ENCODE results near the gene RFT1. TPM values are rescaled to one million over a fixed set of nuclear protein-coding genes. Genes with fewer than 3 reads are reported as not detected.
"Not testable (repeated sequence)": the region's sequence is repeated elsewhere in the genome, so short reads cannot be mapped to it uniquely, and the experiment has no call there.

Gene RFT1
- total RNA-seq, 3 donors from 2014 or later: 43.6 to 45.1 (median 44.3) TPM

GRCh38 chr3:53073553-53074365 is 56.5 kb downstream of the RFT1 start:
- peaks cover 13% of the 10 kb centered on the region for H3K4me1 Mint-ChIP-seq (ENCODE audit: low read depth)
- H3K27me3 Mint-ChIP-seq (ENCODE audit: low read depth): no peaks in the 10 kb centered on the region
- DNase-seq (no peak), ATAC-seq (no peak)
- H3K36me3 Mint-ChIP-seq (ENCODE audit: insufficient read depth): no peaks in the 10 kb centered on the region
- H3K9me3 Mint-ChIP-seq: no peaks in the 10 kb centered on the region
- H3K4me3 Mint-ChIP-seq: peak overlapping the region; percentile 87

DNA sequence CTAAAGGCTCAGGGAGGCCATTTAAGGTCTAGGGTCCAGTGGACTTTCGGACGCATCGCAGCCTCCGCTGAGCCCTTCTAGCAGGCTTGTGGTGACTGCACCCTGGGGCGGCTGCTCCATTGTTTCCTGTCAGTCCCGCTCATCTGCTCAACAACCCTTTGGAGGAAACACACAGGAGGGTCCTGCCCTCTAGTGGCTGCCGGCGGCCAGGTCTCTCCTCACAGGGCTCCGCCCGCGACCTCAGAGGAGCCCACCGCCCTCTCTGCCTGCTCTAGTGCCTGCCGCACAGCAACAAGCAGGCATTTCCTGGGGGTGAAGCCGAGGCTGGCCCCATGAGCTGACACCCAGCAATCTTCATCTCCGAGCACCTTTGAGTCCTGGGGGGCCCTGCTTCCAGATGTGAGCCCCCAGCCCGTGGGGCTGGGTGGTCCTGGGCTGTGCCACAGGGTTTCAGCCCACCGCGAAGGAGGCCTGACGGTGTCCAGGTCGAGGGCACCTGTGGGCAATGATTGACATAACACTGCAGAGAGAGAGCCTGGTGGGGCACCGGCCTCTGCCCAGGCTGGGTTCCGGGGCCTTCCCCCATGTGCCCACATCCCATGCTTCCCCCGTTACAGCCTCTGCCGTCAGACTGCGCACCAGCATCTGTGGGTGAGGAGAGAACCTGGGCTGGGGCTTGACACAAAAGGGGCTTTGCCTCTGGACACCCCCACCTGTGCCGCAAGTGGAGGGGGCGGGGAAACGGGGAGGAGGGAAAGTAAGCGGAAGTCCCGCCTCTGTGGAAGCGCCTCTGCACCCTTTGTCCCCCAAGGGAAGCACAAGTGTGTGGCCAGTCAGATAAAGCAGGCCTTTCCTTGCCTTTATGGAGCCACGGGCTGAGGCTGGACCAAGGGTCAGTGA is 57.3 kb downstream of the RFT1 start:
- DNase-seq (peak; percentile 84), ATAC-seq (peak; percentile 97)
- Mint-ChIP-seq H3K9me3 (no peaks in the 10 kb centered on the region), H3K27me3 (ENCODE audit: low read depth) (no peaks in the 10 kb centered on the region), H3K36me3 (ENCODE audit: insufficient read depth) (no peaks in the 10 kb centered on the region), H3K4me3 (peak overlapping the region; percentile 87), H3K4me1 (ENCODE audit: low read depth) (peaks cover 13% of the 10 kb centered on the region)

DNA sequence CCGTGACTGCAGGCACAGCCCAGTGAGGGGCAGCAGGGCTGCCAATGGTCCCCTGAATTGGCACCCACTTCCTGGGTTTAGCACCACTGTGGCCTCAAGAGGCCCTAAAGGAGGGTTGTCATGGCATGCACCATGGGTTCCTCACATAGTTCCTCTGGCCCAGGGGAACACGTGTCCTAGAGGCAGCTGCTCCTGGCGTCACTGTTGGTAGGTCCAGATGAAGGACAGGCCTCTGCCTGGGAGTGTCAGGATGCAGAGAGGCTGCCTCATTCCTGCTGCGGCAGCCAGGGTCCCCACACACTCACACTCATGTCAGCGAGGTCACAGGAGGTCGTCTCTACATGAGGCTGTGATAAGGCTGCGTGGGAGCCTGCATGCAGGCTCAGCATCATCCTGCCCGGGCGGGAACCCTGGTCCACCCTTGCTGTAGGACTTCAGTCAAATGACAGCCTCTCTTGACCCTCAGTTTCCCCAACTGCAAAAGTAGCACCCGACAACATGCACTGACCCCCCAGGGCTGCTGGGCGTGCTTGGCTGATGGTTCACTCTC is 58.3 kb downstream of the RFT1 start:
- peak overlapping the region; percentile 87 for H3K4me3 Mint-ChIP-seq
- peaks cover 13% of the 10 kb centered on the region for H3K4me1 Mint-ChIP-seq (ENCODE audit: low read depth)
- H3K27me3 Mint-ChIP-seq (ENCODE audit: low read depth): no peaks in the 10 kb centered on the region
- no peaks in the 10 kb centered on the region for H3K9me3 Mint-ChIP-seq
- ATAC-seq (no peak), DNase-seq (no peak)
- H3K36me3 Mint-ChIP-seq (ENCODE audit: insufficient read depth): no peaks in the 10 kb centered on the region

DNA sequence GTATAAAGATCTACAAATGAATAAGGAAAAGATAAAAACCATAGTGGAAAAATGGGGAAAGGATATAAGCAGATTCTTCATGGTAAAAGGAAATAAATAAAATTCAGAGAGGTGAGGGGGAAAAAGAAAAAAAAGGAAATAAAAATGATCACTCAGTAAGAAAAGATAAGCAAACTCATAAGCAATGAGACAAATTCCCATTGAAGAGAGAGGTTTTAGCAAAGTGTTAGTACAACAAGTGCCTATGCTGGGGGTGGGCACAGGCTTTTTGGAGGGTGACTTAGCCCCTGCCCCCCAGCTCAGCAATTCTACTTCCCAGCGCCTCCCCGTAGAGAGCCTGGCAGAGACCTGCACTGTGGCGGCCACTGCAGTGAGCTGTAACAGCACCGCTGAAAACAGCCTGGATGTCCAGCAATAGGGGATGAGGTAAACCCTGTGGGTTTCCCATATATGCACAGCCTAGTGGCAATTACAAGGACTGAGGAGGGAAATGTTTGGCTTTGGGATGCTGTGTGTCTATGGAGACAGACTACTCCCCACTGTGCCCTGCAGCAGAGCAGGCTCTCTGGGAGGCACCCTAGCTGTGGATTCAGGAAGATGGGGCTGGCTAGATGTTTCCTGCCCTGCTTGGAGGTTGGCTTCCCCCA is 60.7 kb downstream of the RFT1 start:
- no peak for ATAC-seq
- H3K4me1 Mint-ChIP-seq (ENCODE audit: low read depth): peaks cover 13% of the 10 kb centered on the region
- no peak for DNase-seq
- H3K36me3 Mint-ChIP-seq (ENCODE audit: insufficient read depth): no peaks in the 10 kb centered on the region
- no peaks in the 10 kb centered on the region for H3K9me3 Mint-ChIP-seq
- H3K4me3 Mint-ChIP-seq: no peak overlapping the region
- H3K27me3 Mint-ChIP-seq (ENCODE audit: low read depth): no peaks in the 10 kb centered on the region

GRCh38 chr3:53068176-53068575 is 62.1 kb downstream of the RFT1 start:
- no peak for ATAC-seq
- no peak for DNase-seq
- Mint-ChIP-seq H3K4me3 (no peak overlapping the region), H3K27me3 (ENCODE audit: low read depth) (no peaks in the 10 kb centered on the region), H3K36me3 (ENCODE audit: insufficient read depth) (no peaks in the 10 kb centered on the region), H3K4me1 (ENCODE audit: low read depth) (peaks cover 10% of the 10 kb centered on the region), H3K9me3 (no peaks in the 10 kb centered on the region)

DNA sequence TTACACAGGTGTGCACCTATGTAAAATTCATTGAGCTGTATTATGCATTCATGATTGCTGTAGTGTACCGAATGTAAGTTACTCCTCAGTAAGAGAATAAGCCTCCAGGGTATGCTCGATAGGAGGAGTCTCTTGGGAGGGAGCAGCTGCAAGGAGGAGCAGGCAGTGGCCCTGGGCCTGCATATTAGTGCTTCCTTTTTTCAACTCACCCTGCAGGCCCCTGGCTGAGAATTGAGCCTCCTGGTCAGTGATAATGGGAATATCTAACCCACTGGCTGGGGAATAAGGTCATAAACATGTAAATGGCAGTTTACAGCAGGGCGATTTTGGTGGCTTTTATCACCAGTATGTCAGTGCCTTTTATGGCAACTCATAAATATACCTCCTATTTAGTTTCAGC is 62.7 kb downstream of the RFT1 start:
- Mint-ChIP-seq H3K9me3 (no peaks in the 10 kb centered on the region), H3K27me3 (ENCODE audit: low read depth) (no peaks in the 10 kb centered on the region), H3K36me3 (ENCODE audit: insufficient read depth) (no peaks in the 10 kb centered on the region), H3K4me3 (no peak overlapping the region), H3K4me1 (ENCODE audit: low read depth) (peaks cover 7% of the 10 kb centered on the region)
- ATAC-seq (no peak), DNase-seq (no peak)

GRCh38 chr3:53065841-53066480 is 64.3 kb downstream of the RFT1 start:
- DNase-seq (no peak), ATAC-seq (no peak)
- peaks cover 3% of the 10 kb centered on the region for H3K27me3 Mint-ChIP-seq (ENCODE audit: low read depth)
- H3K9me3 Mint-ChIP-seq: no peaks in the 10 kb centered on the region
- no peaks in the 10 kb centered on the region for H3K36me3 Mint-ChIP-seq (ENCODE audit: insufficient read depth)
- no peak overlapping the region for H3K4me3 Mint-ChIP-seq
- H3K4me1 Mint-ChIP-seq (ENCODE audit: low read depth): no peaks in the 10 kb centered on the region

DNA sequence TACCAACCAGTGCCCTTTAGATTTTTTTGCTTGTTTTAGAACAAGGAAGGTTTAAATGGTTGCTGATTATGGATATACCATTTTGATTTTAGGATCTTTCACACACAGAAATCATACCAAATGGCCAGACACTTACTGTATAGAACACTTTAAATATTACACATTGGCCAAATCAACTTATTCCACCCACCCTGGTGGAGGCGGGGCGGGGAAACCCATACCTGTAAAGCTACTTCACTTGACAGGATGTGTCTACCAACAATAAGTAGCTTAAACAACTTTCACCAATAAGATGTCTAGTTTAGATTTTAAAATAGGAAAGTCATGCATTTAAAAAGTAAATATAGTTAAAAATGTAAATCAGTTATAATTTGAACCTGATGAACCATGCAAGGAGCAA is 67.3 kb downstream of the RFT1 start:
- ATAC-seq: no peak
- Mint-ChIP-seq H3K4me3 (no peak overlapping the region), H3K9me3 (no peaks in the 10 kb centered on the region), H3K4me1 (ENCODE audit: low read depth) (no peaks in the 10 kb centered on the region), H3K27me3 (ENCODE audit: low read depth) (peaks cover 3% of the 10 kb centered on the region), H3K36me3 (ENCODE audit: insufficient read depth) (no peaks in the 10 kb centered on the region)
- no peak for DNase-seq

- Mint-ChIP-seq H3K36me3 (ENCODE audit: insufficient read depth) (no peaks in the 10 kb centered on the region), H3K27me3 (ENCODE audit: low read depth) (no peaks in the 10 kb centered on the region)
- ATAC-seq: peak in 1 of 2 donors; percentile 38
These were observed 73.8 kb downstream of the RFT1 start for GRCh38 chr3:53056442-53056841.

DNA sequence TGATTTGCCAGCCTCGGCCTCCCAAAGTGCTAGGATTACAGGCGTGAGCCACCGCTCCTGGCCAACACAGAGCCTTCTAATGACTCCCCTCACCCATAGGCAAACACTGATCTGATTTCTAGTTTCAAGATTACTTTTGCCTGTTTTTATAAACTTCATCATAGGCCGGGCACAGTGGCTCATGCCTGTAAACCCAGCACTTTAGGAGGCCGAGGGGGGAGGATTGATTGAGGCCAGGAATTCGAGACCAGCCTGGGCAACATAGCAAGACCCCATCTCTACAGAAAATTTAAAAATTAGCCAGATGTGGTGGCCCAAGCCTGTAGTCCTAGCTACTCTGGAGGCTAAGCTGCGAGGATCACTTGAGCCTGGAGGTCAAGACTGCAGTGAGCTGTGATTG is 76.0 kb downstream of the RFT1 start:
- not testable (repeated sequence) for H3K36me3 Mint-ChIP-seq (ENCODE audit: insufficient read depth); H3K27me3 Mint-ChIP-seq (ENCODE audit: low read depth); ATAC-seq; DNase-seq; H3K4me1 Mint-ChIP-seq (ENCODE audit: low read depth); H3K4me3 Mint-ChIP-seq; H3K9me3 Mint-ChIP-seq

More at GRCh38 chr3:53056442-53056841, 73.8 kb downstream of the RFT1 start:
- Mint-ChIP-seq H3K4me3 (no peak overlapping the region), H3K9me3 (no peaks in the 10 kb centered on the region), H3K4me1 (ENCODE audit: low read depth) (no peaks in the 10 kb centered on the region)
- no peak for DNase-seq

- DNase-seq: no peak
- ATAC-seq: no peak
- Mint-ChIP-seq H3K27me3 (ENCODE audit: low read depth) (no peaks in the 10 kb centered on the region), H3K9me3 (no peaks in the 10 kb centered on the region), H3K4me3 (no peak overlapping the region), H3K36me3 (ENCODE audit: insufficient read depth) (no peaks in the 10 kb centered on the region), H3K4me1 (ENCODE audit: low read depth) (peaks cover 9% of the 10 kb centered on the region)
These were observed 78.3 kb downstream of the RFT1 start for GRCh38 chr3:53051929-53052328.

DNA sequence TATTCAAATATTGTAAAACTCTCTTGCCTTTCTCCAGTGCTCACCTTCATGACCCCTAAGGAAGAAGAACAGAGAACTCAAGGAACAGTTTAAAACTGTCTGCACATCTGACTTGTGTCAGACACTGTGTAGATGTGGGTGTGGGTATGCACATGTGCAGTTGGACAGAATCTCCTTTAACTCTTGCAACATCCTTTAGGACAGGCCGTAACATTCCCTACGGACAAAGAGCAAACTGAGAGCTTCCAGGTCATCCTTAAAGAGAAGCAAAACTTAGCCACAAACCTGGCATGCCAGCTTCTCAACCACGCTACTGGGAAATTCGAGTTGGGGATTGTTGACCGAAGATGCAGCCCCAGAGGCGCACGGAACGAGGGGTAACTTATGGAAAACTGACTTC is 80.2 kb downstream of the RFT1 start:
- no peak for DNase-seq
- peaks cover 13% of the 10 kb centered on the region for H3K4me1 Mint-ChIP-seq (ENCODE audit: low read depth)
- no peaks in the 10 kb centered on the region for H3K9me3 Mint-ChIP-seq
- no peak for ATAC-seq
- no peaks in the 10 kb centered on the region for H3K27me3 Mint-ChIP-seq (ENCODE audit: low read depth)
- H3K4me3 Mint-ChIP-seq: no peak overlapping the region
- no peaks in the 10 kb centered on the region for H3K36me3 Mint-ChIP-seq (ENCODE audit: insufficient read depth)

GRCh38 chr3:53046171-53047170 is 83.8 kb downstream of the RFT1 start:
- peak overlapping the region; percentile 85 for H3K4me3 Mint-ChIP-seq
- no peaks in the 10 kb centered on the region for H3K36me3 Mint-ChIP-seq (ENCODE audit: insufficient read depth)
- H3K27me3 Mint-ChIP-seq (ENCODE audit: low read depth): no peaks in the 10 kb centered on the region
- H3K4me1 Mint-ChIP-seq (ENCODE audit: low read depth): peaks cover 38% of the 10 kb centered on the region
- ATAC-seq (peak; percentile 51 to 59), DNase-seq (peak; percentile 59)
- H3K9me3 Mint-ChIP-seq: no peaks in the 10 kb centered on the region
